ENCODE data around the gene WDR54. TPM values are rescaled to one million over a fixed set of nuclear protein-coding genes. Genes with fewer than 3 reads are reported as not detected.

The WDR54 gene
- total RNA-seq, 1 experiment from 2014 or later = 54.9 TPM

- intact Hi-C loops (cut with micrococcal nuclease) = loop anchor here (10.0 kb wide), 1 partner anchor 1222 kb away; the partner anchor contains the start of genes CCT7 and PRADC1
- TF ChIP-seq TCF7L2 (IDR thresholded peaks at IDR 0.05; ENCODE audit: borderline replicate concordance, extremely low read depth, insufficient read depth, insufficient read length) = no peak
- no peak for TF ChIP-seq YY1 (IDR thresholded peaks at IDR 0.05; ENCODE audit: extremely low read depth, insufficient replicate concordance, low read depth, low read length)
- no peak for TF ChIP-seq ZBTB33 (IDR thresholded peaks at IDR 0.05; ENCODE audit: extremely low read depth, insufficient replicate concordance, low read length)
- no peak for TF ChIP-seq CEBPB (IDR thresholded peaks at IDR 0.05; ENCODE audit: low read depth)
- TF ChIP-seq FOSL1 (IDR thresholded peaks at IDR 0.05; ENCODE audit: low read depth) = no peak
- TF ChIP-seq SIN3A (IDR thresholded peaks at IDR 0.05; ENCODE audit: low read depth) = no peak
- no peak for TF ChIP-seq ZFX (IDR thresholded peaks at IDR 0.05)
- TF ChIP-seq POLR2AphosphoS5 (IDR thresholded peaks at IDR 0.05; ENCODE audit: low read depth, low read length) = no peak; the same call in 1 of the 2 replicates
- TF ChIP-seq POLR2A (IDR thresholded peaks at IDR 0.05; ENCODE audit: borderline replicate concordance, extremely low read depth, insufficient read depth, insufficient read length) = no peak
- TF ChIP-seq EZH2 (IDR thresholded peaks at IDR 0.05) = no peak
- TF ChIP-seq, protein P1, sequence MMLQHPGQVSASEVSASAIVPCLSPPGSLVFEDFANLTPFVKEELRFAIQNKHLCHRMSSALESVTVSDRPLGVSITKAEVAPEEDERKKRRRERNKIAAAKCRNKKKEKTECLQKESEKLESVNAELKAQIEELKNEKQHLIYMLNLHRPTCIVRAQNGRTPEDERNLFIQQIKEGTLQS (IDR thresholded peaks at IDR 0.05) = no peak
- TF ChIP-seq, protein P2, sequence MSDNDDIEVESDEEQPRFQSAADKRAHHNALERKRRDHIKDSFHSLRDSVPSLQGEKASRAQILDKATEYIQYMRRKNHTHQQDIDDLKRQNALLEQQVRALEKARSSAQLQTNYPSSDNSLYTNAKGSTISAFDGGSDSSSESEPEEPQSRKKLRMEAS (IDR thresholded peaks at IDR 0.05) = no peak
- TF ChIP-seq SP1 (IDR thresholded peaks at IDR 0.05; ENCODE audit: low read depth) = no peak
- TF ChIP-seq RAD21 (IDR thresholded peaks at IDR 0.05; ENCODE audit: low read depth) = no peak
- no peak for TF ChIP-seq EGR1 (IDR thresholded peaks at IDR 0.05; ENCODE audit: low read depth)
- Histone ChIP-seq H3K4me1 (ENCODE audit: control insufficient read depth in 1 of 2, insufficient read depth in 2 of 2, low read length in 2 of 2) (peaks cover 12 to 46% of the 10 kb centered on the region in 2 experiments), H4K20me1 (ENCODE audit: insufficient read depth) (no peaks in the 10 kb centered on the region), H3K9me2 (ENCODE audit: insufficient read depth) (no peaks in the 10 kb centered on the region), H3K27ac (ENCODE audit: low read depth, low read length) (peak overlapping the region; percentile 89), H3K79me2 (ENCODE audit: insufficient read depth, low read length) (peaks cover 11% of the 10 kb centered on the region; the same call in 1 of the 2 replicates), H3K36me3 (ENCODE audit: control insufficient read depth in 1 of 2, insufficient read depth in 2 of 2, low read length in 2 of 2) (peaks cover 2 to 7% of the 10 kb centered on the region in 2 experiments; a peak in 2 of 4 replicates), H3K4me2 (ENCODE audit: low read length) (peak overlapping the region; percentile 74), H3K4me3 (replicated peaks in 1 of 2; ENCODE audit: low read depth in 1 of 2, low read length in 2 of 2) (peak overlapping the region; percentile 62 to 66), H3K9ac (ENCODE audit: low read length) (peak overlapping the region; percentile 80), H3K9me3 (ENCODE audit: control insufficient read depth in 1 of 2, insufficient read depth in 1 of 2, low read depth in 1 of 2, low read length in 2 of 2) (no peaks in the 10 kb centered on the region), H2AFZ (ENCODE audit: low read depth, low read length, poor library complexity, severe bottlenecking) (no peak overlapping the region), H3K27me3 (ENCODE audit: insufficient read depth, low read length) (no peaks in the 10 kb centered on the region)
- no TSS peak for BruUV-seq (replicated peaks)
- ChIA-PET CTCF (no interaction called here), POLR2A (interaction anchor here (2.0 kb wide), 1 partner anchor 11 kb away, joined by 21 read pairs; no protein-coding TSS in a partner anchor), RAD21 (ENCODE audit: low non-redundant PET in 1 of 2, low total read pairs in 2 of 2, uncharacterized antibody in 2 of 2, unreplicated experiment in 2 of 2) (no interaction called here)
- no peak for ATAC-seq
- DNase-seq (ENCODE audit: low read depth, low spot score) = no peak
Observed at GRCh38 chr2:74457129-74457548, 35.6 kb downstream of the WDR54 start.

Measured in HCT116 (cell line).